ENCODE measurements around the gene GASK1A. TPM values are rescaled to one million over a fixed set of nuclear protein-coding genes. Genes with fewer than 3 reads are reported as not detected.
A peak's percentile ranks its signal among the peaks of the same experiment; 100 is the strongest.

GASK1A gene
- total RNA-seq, 1 donor from 2014 or later, result 17.8 TPM

GRCh38 chr3:43009547-43009946 is 30.4 kb downstream of the GASK1A start:
- intact Hi-C loops (cut with DNase I), result no loop called here
- ATAC-seq, result no peak
- DNase-seq (ENCODE audit: low spot score), result no peak

GRCh38 chr3:43010638-43011037 is 31.5 kb downstream of the GASK1A start:
- no peak for DNase-seq (ENCODE audit: low spot score)
- intact Hi-C loops (cut with DNase I), result no loop called here
- ATAC-seq, result no peak

DNA sequence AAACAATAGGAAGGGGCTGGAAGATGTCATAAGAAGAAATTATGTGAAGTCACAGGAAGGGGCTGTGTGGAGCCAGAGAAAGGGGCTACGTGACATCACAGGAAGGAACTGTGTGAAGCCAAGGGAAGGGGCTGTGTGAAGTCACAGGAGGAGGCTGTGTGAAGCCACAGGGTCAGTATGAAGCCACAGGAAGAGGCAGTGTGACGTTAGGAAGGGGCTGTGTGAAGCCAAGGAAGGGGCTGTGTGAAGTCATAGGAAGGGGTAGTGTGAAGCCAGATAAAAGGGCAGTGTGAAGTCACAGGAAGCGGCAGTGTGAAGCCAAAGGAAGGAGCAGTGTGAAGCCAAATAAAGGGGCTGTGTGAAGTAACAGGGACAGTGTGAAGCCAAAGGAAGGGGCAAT is 32.5 kb downstream of the GASK1A start:
- ATAC-seq (no peak), DNase-seq (ENCODE audit: low spot score) (no peak)
- intact Hi-C loops (cut with DNase I), result no loop called here

DNA sequence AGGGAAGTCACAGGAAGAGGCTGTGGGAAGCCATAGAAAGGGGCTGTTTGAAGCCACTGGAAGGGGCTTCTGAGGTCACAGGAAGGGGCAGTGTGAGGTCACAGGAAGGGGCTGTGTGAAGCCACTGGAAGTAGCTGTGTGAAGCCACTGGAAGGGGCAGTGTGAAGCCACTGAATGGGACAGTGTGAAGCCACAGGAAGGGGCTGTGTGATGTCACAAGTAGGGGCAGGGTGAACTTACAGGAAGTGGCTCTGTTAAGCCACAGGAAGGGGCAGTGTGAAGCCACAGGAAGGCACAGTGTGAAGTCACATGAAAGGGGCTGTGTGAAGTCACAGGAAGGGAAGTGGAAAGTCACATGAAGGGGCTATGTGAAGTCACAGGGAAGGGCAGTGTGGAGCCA is 33.1 kb downstream of the GASK1A start:
- no peak for DNase-seq (ENCODE audit: low spot score)
- intact Hi-C loops (cut with DNase I), result no loop called here

DNA sequence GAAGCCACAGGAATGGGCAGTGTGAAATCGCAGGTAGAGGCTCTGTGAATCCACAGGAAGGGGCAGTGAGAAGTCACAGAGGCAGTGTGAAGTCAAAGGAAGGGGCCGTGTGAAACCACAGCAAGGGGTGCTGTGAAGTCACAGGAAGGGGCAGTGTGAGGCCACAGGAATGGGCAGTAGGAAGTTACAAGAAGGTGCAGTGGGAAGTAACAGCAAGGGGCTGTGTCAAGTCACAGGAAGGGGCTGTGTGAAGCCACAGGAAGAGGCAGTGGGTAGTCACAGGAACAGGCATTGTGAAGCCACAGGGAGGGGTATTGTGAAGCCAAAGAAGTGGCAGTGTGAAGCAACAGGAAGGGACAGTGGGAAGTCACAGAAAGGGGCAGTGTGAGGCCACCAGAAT is 34.1 kb downstream of the GASK1A start:
- intact Hi-C loops (cut with DNase I), result no loop called here
- ATAC-seq, result no peak
- DNase-seq (ENCODE audit: low spot score), result peak; percentile 8

More for the DNA sequence above, 33.1 kb downstream of the GASK1A start:
- ATAC-seq, result no peak

DNA sequence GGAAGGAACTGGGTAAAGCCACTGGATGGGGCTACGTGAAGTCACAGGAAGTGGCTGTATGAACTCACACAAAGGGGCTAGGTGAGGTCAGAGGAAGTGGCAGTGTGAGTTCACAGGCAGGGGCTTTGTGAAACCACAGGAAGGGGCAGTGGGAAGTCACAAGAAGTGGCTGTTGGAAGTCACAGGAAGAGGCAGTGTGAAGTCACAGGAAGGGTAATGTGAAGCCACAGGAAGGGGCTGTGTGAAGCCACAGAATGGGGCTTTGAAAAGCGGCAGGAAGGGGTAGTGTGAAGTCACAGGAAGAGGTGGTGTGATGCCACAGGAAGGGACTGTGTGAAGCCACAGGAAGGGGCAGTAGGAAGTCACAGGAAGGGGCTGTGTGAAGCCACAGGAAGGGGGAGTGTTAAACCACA is 34.6 kb downstream of the GASK1A start:
- no peak for ATAC-seq
- intact Hi-C loops (cut with DNase I), result no loop called here
- DNase-seq (ENCODE audit: low spot score), result peak; percentile 4

- DNase-seq (ENCODE audit: low spot score) (peak; percentile 18), ATAC-seq (no peak)
- intact Hi-C loops (cut with DNase I), result no loop called here
Observed at GRCh38 chr3:43014241-43014640, 35.1 kb downstream of the GASK1A start.

DNA sequence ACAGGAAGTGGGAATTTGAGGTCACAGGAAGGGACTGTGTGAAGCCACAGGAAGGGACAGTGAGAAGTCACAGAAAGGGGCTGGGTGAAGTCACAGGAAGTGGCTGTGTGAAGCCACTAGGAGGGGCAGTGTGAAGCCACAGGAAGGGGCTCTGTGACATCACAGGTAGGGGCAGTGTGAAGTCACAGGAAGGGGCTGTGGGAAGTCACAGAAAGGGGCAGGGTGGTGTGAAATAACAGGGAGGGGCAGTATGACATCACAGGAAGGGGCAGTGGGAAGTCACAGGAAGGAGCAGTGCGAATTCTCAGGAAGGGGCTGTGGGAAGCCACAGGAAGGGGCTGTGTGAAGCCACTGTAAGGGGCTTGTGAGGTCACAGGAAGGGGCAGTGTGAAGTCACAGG is 35.8 kb downstream of the GASK1A start:
- intact Hi-C loops (cut with DNase I), result no loop called here
- DNase-seq (ENCODE audit: low spot score), result no peak
- no peak for ATAC-seq

DNA sequence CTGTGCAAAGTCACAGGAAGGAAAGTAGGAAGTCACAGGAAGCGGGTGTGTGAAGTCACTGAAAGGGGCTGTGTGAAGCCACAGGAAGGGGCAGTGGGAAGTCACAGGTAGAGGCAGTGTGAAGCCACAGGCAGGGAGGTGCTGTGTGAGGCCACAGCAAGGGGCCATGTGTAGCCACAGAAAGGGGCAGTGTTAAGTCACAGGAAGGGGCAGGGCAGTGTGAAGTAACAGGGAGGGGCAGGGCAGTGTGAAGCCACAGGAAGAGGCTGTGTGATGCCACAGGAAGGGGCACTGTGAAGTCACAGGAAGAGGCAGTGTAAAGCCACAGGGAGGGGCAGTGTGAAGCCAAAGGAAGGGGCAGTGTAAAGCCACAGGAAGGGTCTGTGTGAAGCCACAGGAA is 36.5 kb downstream of the GASK1A start:
- intact Hi-C loops (cut with DNase I), result no loop called here
- ATAC-seq, result no peak
- DNase-seq (ENCODE audit: low spot score), result no peak

DNA sequence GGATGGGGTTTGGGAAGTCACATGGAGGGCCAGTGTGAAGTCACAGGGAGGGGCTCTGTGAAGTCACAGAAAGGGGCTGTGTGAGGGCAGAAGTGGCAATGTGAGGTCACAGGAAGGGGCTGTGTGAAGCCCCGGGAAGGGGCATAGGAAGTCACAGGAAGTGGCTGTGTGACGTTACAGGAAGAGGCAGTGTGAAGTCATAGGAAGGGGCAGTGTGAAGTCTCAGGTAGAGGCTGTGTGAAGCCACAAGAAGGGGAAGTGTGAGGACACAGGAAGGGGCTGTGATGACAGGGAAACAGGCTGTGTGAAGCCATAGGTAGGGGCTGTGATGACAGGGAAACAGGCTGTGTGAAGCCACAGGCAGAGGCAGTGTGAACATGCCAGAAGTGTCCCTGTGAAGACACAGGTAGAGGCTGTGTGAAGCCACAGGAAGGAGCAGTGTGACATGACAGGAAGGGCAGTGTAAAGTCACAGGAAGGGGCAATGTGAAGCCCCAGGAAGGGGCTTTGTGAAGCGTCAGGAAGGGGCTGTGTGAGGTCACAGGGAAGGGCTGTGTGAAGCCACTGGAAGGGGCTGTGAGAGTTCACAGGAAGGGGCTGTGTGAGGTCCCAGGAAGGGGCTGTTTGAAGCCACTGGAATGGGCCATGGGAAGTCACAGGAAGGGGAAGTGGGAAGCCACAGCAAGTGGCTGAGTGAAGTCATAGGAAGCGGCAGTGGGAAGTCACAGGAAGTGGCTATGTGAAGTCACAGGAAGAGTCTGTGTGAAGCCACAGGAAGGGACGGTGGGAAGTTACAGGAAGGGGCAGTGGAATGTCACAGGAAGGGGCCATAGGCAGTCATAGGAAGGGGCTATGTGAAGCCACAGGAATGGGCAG is 37.1 kb downstream of the GASK1A start:
- intact Hi-C loops (cut with DNase I), result no loop called here
- DNase-seq (ENCODE audit: low spot score) (no peak), ATAC-seq (no peak)

GRCh38 chr3:43017004-43017403 is 37.9 kb downstream of the GASK1A start:
- ATAC-seq, result no peak
- DNase-seq (ENCODE audit: low spot score), result no peak
- intact Hi-C loops (cut with DNase I), result no loop called here

- intact Hi-C loops (cut with DNase I), result no loop called here
- no peak for DNase-seq (ENCODE audit: low spot score)
Observed at GRCh38 chr3:43017593-43018195, 38.6 kb downstream of the GASK1A start.

GRCh38 chr3:43018246-43018645 is 39.1 kb downstream of the GASK1A start:
- ATAC-seq, result no peak
- DNase-seq (ENCODE audit: low spot score), result no peak
- intact Hi-C loops (cut with DNase I), result no loop called here

More at GRCh38 chr3:43017593-43018195, 38.6 kb downstream of the GASK1A start:
- ATAC-seq, result no peak

- intact Hi-C loops (cut with DNase I), result no loop called here
- DNase-seq (ENCODE audit: low spot score) (no peak), ATAC-seq (peak; percentile 45)
Observed at GRCh38 chr3:43019006-43019809, 40.1 kb downstream of the GASK1A start.

GRCh38 chr3:43019826-43020225 is 40.7 kb downstream of the GASK1A start:
- intact Hi-C loops (cut with DNase I), result no loop called here
- ATAC-seq (no peak), DNase-seq (ENCODE audit: low spot score) (no peak)

- ATAC-seq (no peak), DNase-seq (ENCODE audit: low spot score) (no peak)
- intact Hi-C loops (cut with DNase I), result no loop called here
Observed at GRCh38 chr3:43021186-43021585, 42.1 kb downstream of the GASK1A start.

DNA sequence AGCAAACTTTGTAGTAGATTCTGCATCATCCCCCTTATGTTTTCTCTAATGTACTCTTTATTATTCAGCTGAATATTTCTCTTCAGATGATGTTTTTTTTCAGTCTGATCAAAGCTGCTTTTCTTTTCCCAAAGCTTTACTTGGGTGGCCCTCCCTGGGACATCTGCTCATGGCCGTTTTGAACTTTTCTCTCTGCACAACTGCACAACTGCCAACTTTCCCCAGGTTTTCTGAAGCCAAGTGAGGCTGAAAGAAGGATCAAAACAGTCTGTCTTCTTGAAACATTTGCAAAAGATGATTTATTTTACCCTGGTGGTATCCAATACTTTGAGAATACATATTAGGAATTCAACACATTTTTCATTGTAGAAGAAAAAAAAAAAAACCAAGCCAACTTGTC is 43.0 kb downstream of the GASK1A start:
- peak; percentile 78 for ATAC-seq
- intact Hi-C loops (cut with DNase I), result no loop called here
- DNase-seq (ENCODE audit: low spot score), result no peak

GRCh38 chr3:43023066-43023465 is 44.0 kb downstream of the GASK1A start:
- intact Hi-C loops (cut with DNase I), result no loop called here
- DNase-seq (ENCODE audit: low spot score) (no peak), ATAC-seq (no peak)

GRCh38 chr3:43023746-43024145 is 44.6 kb downstream of the GASK1A start:
- no peak for DNase-seq (ENCODE audit: low spot score)
- intact Hi-C loops (cut with DNase I), result no loop called here
- ATAC-seq, result no peak
